Occipital lobe (tissue), 2 donors: Measurements from ENCODE around the gene AKAP1. TPM values are rescaled to one million over a fixed set of nuclear protein-coding genes. Genes with fewer than 3 reads are reported as not detected.

ENCODE experiments used
- DNase-seq: peaks from one replicate; lab custom pipeline; 2025; lab: John Stamatoyannopoulos, UW
- total RNA-seq: library from RNA; depleted of rRNA; stranded (reverse); fragments of >200 nt; gene quantifications from one replicate; pipeline ENCODE4 v1.2.3, GENCODE V29; 2014

AKAP1 gene
- total RNA-seq, 1 donor from 2014 or later: 30.3 TPM

DNA sequence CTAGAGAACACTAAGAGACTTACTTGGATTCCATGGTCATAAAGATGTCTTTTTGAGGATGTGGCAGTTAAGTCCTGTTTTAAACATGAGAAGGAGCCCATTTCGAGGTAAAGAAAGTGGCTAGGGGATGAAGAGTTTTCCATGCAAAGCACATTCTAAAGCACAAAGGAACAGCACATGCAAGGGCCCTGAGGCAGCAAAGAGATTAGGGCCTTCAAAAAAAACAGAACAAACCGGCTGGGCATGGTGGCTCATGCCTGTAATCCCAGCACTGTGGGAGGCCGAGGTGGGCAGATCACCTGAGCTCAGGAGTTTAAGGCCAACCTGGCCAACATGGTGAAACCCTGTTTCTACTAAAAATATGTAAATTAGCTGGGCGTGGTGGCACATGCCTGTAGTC is 79.8 kb downstream of the AKAP1 start:
- no peak for DNase-seq

DNA sequence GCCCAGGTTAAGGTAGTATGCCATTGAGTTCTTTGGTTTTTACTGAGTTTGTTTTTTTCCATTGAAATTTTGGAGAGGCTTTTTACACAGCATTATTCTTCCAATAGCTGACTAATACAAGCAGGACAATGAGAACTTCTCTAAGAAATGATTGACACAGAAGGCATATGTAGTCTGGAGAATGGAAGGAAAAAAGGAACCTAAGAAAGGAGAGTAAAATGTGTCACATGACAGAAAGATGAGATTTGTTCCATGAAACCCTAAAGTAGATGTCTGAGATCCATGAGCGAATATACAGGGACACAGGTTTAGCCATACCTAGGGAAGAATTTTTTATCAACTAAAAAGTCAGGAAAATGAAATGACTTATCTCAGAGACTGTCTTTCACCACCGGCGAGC is 80.7 kb downstream of the AKAP1 start:
- DNase-seq: no peak

DNA sequence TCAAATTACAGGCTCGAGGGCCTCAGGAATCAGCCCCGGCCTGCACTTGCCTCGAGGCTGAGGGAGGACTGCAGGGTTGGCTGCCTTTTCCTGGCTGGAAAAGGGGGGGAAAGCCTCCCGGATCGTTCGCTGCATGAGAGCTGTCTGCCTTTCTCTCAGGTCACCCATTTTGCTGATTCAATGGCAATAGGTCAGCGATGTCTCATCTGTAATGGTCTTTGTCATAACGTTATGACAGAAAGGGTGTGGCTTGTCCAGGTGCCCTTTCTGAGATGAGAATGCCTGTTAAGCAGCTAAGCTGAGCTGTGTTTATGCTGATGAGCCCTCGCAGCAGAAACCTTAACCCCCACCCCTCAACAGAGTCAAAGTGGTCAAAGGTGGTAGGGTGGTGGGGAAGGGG is 81.8 kb downstream of the AKAP1 start:
- no peak for DNase-seq

DNA sequence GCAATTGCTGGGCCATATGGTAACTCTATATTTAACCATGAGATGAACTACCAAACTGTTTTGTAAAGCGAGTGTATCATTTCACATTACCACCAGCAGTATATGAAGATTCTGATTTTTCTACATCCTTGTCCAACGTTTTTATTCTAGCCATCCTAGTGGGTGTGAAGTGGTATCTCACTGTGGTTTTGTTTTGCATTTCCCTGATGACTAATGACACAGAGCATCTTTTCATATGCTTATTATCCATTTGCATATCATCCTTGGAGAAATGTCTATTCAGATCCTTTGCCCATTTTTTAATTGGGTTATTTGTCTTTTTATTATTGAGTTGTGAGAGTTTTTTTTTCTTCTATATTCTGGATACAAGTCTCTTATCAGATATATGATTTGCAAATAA is 83.6 kb downstream of the AKAP1 start:
- DNase-seq: no peak

DNA sequence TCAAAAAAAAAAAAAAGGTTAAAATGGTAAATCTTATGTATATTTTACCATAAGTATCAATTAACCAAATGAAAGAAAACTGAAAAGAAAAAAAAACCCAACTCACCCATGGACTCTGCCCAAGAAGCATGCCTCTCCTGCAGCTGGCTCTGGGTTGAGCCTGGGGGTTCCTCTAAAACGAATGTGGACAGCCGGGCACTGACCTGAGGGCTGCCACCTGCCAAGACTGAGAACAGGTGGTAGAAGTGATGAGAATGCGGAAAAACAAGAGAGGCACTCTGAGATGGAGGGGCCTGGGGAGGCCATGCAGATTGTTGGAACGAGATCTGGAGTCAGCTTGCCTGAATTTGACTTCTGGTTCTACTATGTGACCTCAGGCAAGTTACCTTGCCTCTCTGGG is 85.8 kb downstream of the AKAP1 start:
- DNase-seq: no peak

Other genes with a start within 250 kb of the AKAP1 start
- 1.6 TPM for gene TRIM25, start 171.2 kb upstream of the AKAP1 start, total RNA-seq
- 26.7 TPM for gene COIL, start 124.2 kb upstream of the AKAP1 start, total RNA-seq
- 5.6 TPM for gene SCPEP1, start 107.1 kb upstream of the AKAP1 start, total RNA-seq
- 44.6 TPM for gene MSI2, start 171.3 kb downstream of the AKAP1 start, total RNA-seq